OCI-LY7 (cell line): Measurements from ENCODE around the gene EBF3. TPM values are rescaled to one million over a fixed set of nuclear protein-coding genes. Genes with fewer than 3 reads are reported as not detected.

Experiments
- BruUV-seq: library from RNA; stranded (reverse); fragments of 400-500 nt; replicated peaks from 2 replicates; lab custom pipeline; 2021; lab: Mats Ljungman, UMichigan
- CTCF ChIA-PET: fragments of 300-600 bp; sonication (Branson Sonifier 250); formaldehyde crosslinking; loops from one replicate; lab custom pipeline; 2022; ENCODE audit warnings: antibody characterized with exemption; ENCODE audit not compliant: unreplicated experiment; lab: Charles Lee
- POLR2A ChIA-PET: fragments of 300-600 bp; sonication (Branson Sonifier 250); formaldehyde crosslinking; loops from one replicate; lab custom pipeline; 2022; ENCODE audit warnings: antibody characterized with exemption; lab: Charles Lee
- DNase-seq: peaks from one replicate; pipeline ENCODE4 v3.0.0-alpha.2; 2015; ENCODE audit warnings: low spot score
- H2AFZ ChIP-seq: fragments of 200-600 bp; sonication (generic), shearing (Covaris generic); 2 replicates; pipeline ENCODE4 v1.6.1; 2014; ENCODE audit warnings: mild to moderate bottlenecking, antibody characterized with exemption, low read length, moderate library complexity
- H3K27ac ChIP-seq: fragments of 200-600 bp; sonication (generic); 2 replicates; pipeline ENCODE4 v1.5.1; 2014; ENCODE audit warnings: mixed run types, low read depth, mild to moderate bottlenecking, moderate library complexity, low read length, inconsistent platforms; ENCODE audit not compliant: poor library complexity, severe bottlenecking
- H3K36me3 ChIP-seq: fragments of 200-600 bp; sonication (generic); 2 replicates; pipeline ENCODE4 v1.6.1; 2014; ENCODE audit warnings: mild to moderate bottlenecking, antibody characterized with exemption, low read length, moderate library complexity, mixed read lengths; ENCODE audit not compliant: insufficient read depth
- H3K4me1 ChIP-seq: fragments of 200-600 bp; sonication (generic); 2 replicates; pipeline ENCODE4 v1.5.1; 2014; ENCODE audit warnings: mild to moderate bottlenecking, low read length; ENCODE audit not compliant: insufficient read depth, poor library complexity, severe bottlenecking
- H3K4me2 ChIP-seq: fragments of 200-600 bp; sonication (generic); 2 replicates; pipeline ENCODE4 v1.6.1; 2014; ENCODE audit warnings: mild to moderate bottlenecking, low read length
- H3K4me3 ChIP-seq: fragments of 200-600 bp; sonication (generic); 2 replicates; pipeline ENCODE4 v1.5.1; 2014; ENCODE audit warnings: mild to moderate bottlenecking, low read depth, low read length; ENCODE audit not compliant: poor library complexity, severe bottlenecking
- H3K79me2 ChIP-seq: fragments of 200-600 bp; sonication (generic); 2 replicates; pipeline ENCODE4 v1.6.1; 2016; ENCODE audit warnings: low read depth, mild to moderate bottlenecking, low read length, moderate library complexity, mixed read lengths; ENCODE audit not compliant: insufficient read depth
- H3K9me2 ChIP-seq: fragments of 200-600 bp; sonication (generic); 2 replicates; pipeline ENCODE4 v1.6.1; 2016; ENCODE audit warnings: mild to moderate bottlenecking, low read length, mixed read lengths; ENCODE audit not compliant: insufficient read depth
- H3K9me3 ChIP-seq: fragments of 200-600 bp; sonication (generic); 2 replicates; pipeline ENCODE4 v1.6.1; 2014; ENCODE audit warnings: mild to moderate bottlenecking, mixed run types, low read length, mixed read lengths
- H4K20me1 ChIP-seq: fragments of 200-600 bp; sonication (generic); 2 replicates; pipeline ENCODE4 v1.6.1; 2014; ENCODE audit warnings: mild to moderate bottlenecking, antibody characterized with exemption, low read length, moderate library complexity, mixed read lengths; ENCODE audit not compliant: insufficient read depth
- EZH2phosphoT487 ChIP-seq: fragments of 200-600 bp; sonication (generic); IDR thresholded peaks from 2 replicates; pipeline ENCODE4 v1.6.1; 2018; ENCODE audit warnings: low read depth, borderline replicate concordance, mild to moderate bottlenecking, mixed run types, antibody characterized with exemption, low read length, moderate library complexity, mixed read lengths
- intact Hi-C: fragments of 100-400 bp; cut with micrococcal nuclease; formaldehyde crosslinking; loops from one replicate; pipeline ENCODE4 v1.10.0; 2022; ENCODE audit not compliant: unreplicated experiment
- total RNA-seq, 2 experiments: library from RNA; depleted of rRNA in 1 of 2; stranded (reverse); fragments of >200 nt in 1 of 2; shearing (Covaris generic) in 1 of 2; gene quantifications; 2 replicates each; pipeline ENCODE4 v1.2.3, GENCODE V29; 2014 to 2022
- TF ChIP-seq, protein P1 (sequence below): fragments of 200-600 bp; sonication (generic); conservative IDR thresholded peaks from 2 replicates; pipeline ENCODE4 v1.5.1; 2014; ENCODE audit warnings: mild to moderate bottlenecking, antibody characterized with exemption, low read length, moderate library complexity, mixed read lengths

EBF3 gene
- total RNA-seq, 2 experiments from 2014 or later, result not detected

DNA sequence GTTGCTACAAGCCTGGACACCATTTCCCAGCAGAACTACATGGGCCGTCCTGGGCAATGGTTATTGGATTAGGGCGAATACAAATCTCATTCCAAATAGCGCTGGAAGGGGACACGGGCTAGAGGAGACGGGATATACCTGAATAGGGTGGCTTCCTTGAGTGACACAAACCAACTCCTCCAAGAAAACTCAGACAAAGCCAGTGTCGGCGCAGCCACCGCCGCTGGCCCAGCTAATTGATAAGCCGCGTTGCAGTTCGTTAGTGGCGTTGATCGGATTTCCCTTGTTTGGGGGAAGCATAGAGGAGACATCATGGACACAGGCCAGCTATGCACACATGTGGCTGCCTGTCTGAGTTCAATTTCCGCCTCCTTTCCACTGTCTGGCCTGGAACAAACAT lies 55.7 kb downstream of the EBF3 start:
- intact Hi-C loops, result no loop called here
- BruUV-seq, result no TSS peak
- DNase-seq, result no peak
- CTCF ChIA-PET, result no interaction called here
- H3K79me2 ChIP-seq, result no peaks in the 10 kb centered on the region
- POLR2A ChIA-PET, result no interaction called here
- TF ChIP-seq, protein P1, sequence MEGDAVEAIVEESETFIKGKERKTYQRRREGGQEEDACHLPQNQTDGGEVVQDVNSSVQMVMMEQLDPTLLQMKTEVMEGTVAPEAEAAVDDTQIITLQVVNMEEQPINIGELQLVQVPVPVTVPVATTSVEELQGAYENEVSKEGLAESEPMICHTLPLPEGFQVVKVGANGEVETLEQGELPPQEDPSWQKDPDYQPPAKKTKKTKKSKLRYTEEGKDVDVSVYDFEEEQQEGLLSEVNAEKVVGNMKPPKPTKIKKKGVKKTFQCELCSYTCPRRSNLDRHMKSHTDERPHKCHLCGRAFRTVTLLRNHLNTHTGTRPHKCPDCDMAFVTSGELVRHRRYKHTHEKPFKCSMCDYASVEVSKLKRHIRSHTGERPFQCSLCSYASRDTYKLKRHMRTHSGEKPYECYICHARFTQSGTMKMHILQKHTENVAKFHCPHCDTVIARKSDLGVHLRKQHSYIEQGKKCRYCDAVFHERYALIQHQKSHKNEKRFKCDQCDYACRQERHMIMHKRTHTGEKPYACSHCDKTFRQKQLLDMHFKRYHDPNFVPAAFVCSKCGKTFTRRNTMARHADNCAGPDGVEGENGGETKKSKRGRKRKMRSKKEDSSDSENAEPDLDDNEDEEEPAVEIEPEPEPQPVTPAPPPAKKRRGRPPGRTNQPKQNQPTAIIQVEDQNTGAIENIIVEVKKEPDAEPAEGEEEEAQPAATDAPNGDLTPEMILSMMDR, result no peak
- no peak for TF ChIP-seq EZH2phosphoT487
- H2AFZ ChIP-seq, result no peak overlapping the region
- H3K9me2 ChIP-seq, result no peaks in the 10 kb centered on the region
- no peak overlapping the region for H3K27ac ChIP-seq
- no peaks in the 10 kb centered on the region for H4K20me1 ChIP-seq
- H3K4me1 ChIP-seq, result no peaks in the 10 kb centered on the region
- no peaks in the 10 kb centered on the region for H3K36me3 ChIP-seq
- no peak overlapping the region for H3K4me3 ChIP-seq
- no peaks in the 10 kb centered on the region for H3K9me3 ChIP-seq
- H3K4me2 ChIP-seq, result no peak overlapping the region

DNA sequence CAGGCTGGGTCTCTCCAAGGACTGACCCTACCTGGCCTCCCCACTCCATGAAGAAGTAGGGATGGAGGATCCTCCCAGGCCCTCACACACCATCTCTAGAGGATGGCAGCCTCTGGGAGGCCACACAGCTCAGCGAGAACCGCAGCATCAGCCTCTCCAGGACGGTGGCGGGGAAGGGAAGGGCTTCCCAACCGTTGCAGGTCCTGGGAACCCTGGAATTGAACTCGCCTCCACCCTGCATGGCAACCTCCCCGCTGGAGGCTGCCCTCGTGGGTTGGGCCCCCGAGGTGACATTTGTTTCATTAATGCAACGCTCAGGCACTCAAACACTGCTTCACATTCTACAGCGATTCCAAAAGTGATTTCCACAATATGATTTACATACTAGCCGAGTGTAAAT lies 58.5 kb downstream of the EBF3 start:
- H3K4me2 ChIP-seq, result no peak overlapping the region
- no TSS peak for BruUV-seq
- H3K4me1 ChIP-seq, result no peaks in the 10 kb centered on the region
- no peaks in the 10 kb centered on the region for H3K9me2 ChIP-seq
- CTCF ChIA-PET, result no interaction called here
- POLR2A ChIA-PET, result no interaction called here
- no peaks in the 10 kb centered on the region for H3K36me3 ChIP-seq
- no peak overlapping the region for H3K27ac ChIP-seq
- intact Hi-C loops, result no loop called here
- H2AFZ ChIP-seq, result no peak overlapping the region
- no peaks in the 10 kb centered on the region for H3K79me2 ChIP-seq
- no peak for DNase-seq
- H3K4me3 ChIP-seq, result no peak overlapping the region
- H4K20me1 ChIP-seq, result no peaks in the 10 kb centered on the region
- H3K9me3 ChIP-seq, result no peaks in the 10 kb centered on the region
- TF ChIP-seq, protein P1, result no peak
- no peak for TF ChIP-seq EZH2phosphoT487

DNA sequence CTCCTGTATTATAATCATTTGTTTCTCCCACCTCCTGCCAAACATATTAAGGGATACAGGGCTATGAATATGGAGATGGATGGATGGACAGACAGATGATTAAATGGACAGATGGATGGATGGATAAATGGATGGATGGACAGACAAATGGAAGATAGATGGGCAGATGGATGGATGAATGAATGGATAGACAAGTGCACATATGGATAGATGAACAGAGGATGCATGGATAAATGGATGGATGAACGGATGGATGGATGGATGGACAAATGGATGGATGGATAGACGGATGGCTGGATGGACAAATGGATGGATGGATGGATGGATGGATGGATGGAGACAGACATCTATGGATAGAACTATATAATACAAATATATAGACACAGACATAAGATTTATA lies 59.8 kb downstream of the EBF3 start:
- no TSS peak for BruUV-seq
- ChIA-PET POLR2A (no interaction called here), CTCF (no interaction called here)
- no peaks in the 10 kb centered on the region for H3K36me3 ChIP-seq
- no peak overlapping the region for H2AFZ ChIP-seq
- no peak overlapping the region for H3K27ac ChIP-seq
- DNase-seq, result no peak
- intact Hi-C loops, result no loop called here
- no peak overlapping the region for H3K4me3 ChIP-seq
- H3K79me2 ChIP-seq, result no peaks in the 10 kb centered on the region
- no peak overlapping the region for H3K4me2 ChIP-seq
- no peaks in the 10 kb centered on the region for H3K9me2 ChIP-seq
- H4K20me1 ChIP-seq, result no peaks in the 10 kb centered on the region
- H3K9me3 ChIP-seq, result no peaks in the 10 kb centered on the region
- TF ChIP-seq EZH2phosphoT487, result no peak
- H3K4me1 ChIP-seq, result no peaks in the 10 kb centered on the region
